ENCODE measurements around the gene TRAF3IP1.

GRCh38 chr2:238440767-238441166, 120.4 kb downstream of the TRAF3IP1 start:
- TF ChIP-seq, protein P1, sequence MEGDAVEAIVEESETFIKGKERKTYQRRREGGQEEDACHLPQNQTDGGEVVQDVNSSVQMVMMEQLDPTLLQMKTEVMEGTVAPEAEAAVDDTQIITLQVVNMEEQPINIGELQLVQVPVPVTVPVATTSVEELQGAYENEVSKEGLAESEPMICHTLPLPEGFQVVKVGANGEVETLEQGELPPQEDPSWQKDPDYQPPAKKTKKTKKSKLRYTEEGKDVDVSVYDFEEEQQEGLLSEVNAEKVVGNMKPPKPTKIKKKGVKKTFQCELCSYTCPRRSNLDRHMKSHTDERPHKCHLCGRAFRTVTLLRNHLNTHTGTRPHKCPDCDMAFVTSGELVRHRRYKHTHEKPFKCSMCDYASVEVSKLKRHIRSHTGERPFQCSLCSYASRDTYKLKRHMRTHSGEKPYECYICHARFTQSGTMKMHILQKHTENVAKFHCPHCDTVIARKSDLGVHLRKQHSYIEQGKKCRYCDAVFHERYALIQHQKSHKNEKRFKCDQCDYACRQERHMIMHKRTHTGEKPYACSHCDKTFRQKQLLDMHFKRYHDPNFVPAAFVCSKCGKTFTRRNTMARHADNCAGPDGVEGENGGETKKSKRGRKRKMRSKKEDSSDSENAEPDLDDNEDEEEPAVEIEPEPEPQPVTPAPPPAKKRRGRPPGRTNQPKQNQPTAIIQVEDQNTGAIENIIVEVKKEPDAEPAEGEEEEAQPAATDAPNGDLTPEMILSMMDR (conservative IDR thresholded peaks at IDR 0.05; ENCODE audit: low read depth, low read length), result no peak
- TF ChIP-seq EZH2phosphoT487 (IDR thresholded peaks at IDR 0.05; ENCODE audit: borderline replicate concordance, low read length) (no peak), EZH2 (IDR thresholded peaks at IDR 0.05; ENCODE audit: low read length, unreplicated experiment) (no peak)
